K562 (cell line): ENCODE data around the gene BPI.

Experiments
- CBX5 ChIP-seq: IDR thresholded peaks from 2 replicates; pipeline ENCODE4 v1.6.1; 2014; ENCODE audit warnings: low read depth, borderline replicate concordance
- EP300 ChIP-seq: IDR thresholded peaks from 2 replicates; pipeline ENCODE4 v1.6.1; 2012; ENCODE audit warnings: low read length, improper control_type of control experiment
- EZH2 ChIP-seq: IDR thresholded peaks from 2 replicates; pipeline ENCODE4 v1.6.1; 2012; ENCODE audit warnings: low read depth, mild to moderate bottlenecking, inconsistent platforms, low read length, borderline replicate concordance
- KAT2B ChIP-seq: IDR thresholded peaks from one replicate; pipeline ENCODE4 v1.6.1; 2012; ENCODE audit warnings: low read depth, mild to moderate bottlenecking, control low read depth, inconsistent platforms, low read length, moderate library complexity
- NR3C1 ChIP-seq: sonication (generic); formaldehyde crosslinking; IDR thresholded peaks from 2 replicates; pipeline ENCODE4 v1.8.1; 2022; ENCODE audit warnings: missing genetic modification reagents
- RBM15 ChIP-seq: fragments of 200-400 bp; formaldehyde crosslinking; IDR thresholded peaks from 2 replicates; pipeline ENCODE4 v1.6.1; 2018; ENCODE audit warnings: mild to moderate bottlenecking, low read length, moderate library complexity; ENCODE audit not compliant: insufficient read depth
- TF ChIP-seq, protein P1 (sequence below), 3 experiments: IDR thresholded peaks in 2 of 3; conservative IDR thresholded peaks in 1 of 3; 2 replicates each; pipeline ENCODE4 v1.5.1; 2011 to 2012; ENCODE audit warnings: low read length in 3 of 3, mild to moderate bottlenecking in 3 of 3, control low read depth in 2 of 3, improper control_type of control experiment in 1 of 3, inconsistent platforms in 1 of 3, low read depth in 1 of 3, mixed read lengths in 1 of 3, moderate library complexity in 1 of 3; ENCODE audit not compliant: insufficient read depth in 2 of 3

DNA sequence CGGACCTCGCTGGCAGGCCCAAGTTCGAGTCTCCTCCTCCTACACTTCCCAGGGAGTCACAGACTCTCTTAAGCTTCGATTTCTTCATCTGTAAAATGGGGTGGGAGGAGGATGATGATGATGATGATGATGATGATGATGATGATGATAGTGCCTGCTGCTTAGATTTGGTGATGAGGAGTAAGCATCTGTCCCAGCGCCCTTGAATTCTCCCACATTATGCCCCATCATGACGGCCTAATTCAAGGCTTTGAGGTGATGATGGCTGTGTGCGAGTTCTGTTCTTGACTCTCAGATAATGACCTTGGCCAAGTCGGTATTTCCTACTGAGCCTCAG, 42.9 kb upstream of the BPI start:
- TF ChIP-seq, protein P1, sequence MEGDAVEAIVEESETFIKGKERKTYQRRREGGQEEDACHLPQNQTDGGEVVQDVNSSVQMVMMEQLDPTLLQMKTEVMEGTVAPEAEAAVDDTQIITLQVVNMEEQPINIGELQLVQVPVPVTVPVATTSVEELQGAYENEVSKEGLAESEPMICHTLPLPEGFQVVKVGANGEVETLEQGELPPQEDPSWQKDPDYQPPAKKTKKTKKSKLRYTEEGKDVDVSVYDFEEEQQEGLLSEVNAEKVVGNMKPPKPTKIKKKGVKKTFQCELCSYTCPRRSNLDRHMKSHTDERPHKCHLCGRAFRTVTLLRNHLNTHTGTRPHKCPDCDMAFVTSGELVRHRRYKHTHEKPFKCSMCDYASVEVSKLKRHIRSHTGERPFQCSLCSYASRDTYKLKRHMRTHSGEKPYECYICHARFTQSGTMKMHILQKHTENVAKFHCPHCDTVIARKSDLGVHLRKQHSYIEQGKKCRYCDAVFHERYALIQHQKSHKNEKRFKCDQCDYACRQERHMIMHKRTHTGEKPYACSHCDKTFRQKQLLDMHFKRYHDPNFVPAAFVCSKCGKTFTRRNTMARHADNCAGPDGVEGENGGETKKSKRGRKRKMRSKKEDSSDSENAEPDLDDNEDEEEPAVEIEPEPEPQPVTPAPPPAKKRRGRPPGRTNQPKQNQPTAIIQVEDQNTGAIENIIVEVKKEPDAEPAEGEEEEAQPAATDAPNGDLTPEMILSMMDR (IDR thresholded peaks at IDR 0.05 in 2 of 3, conservative IDR thresholded peaks at IDR 0.05 in 1 of 3; ENCODE audit: insufficient read depth in 2 of 3, low read depth in 1 of 3, low read length in 3 of 3) = no peak
- no peak for TF ChIP-seq CBX5
- no peak for TF ChIP-seq EP300
- no peak for TF ChIP-seq NR3C1 (CRISPR knock-in tag)
- no peak for TF ChIP-seq EZH2
- no peak for TF ChIP-seq RBM15
- TF ChIP-seq KAT2B = no peak
